IgD-negative memory B cell (primary cell): Measurements from ENCODE around the gene SETD1B. TPM values are rescaled to one million over a fixed set of nuclear protein-coding genes. Genes with fewer than 3 reads are reported as not detected.
A peak's percentile ranks its signal among the peaks of the same experiment; 100 is the strongest.
"Not testable (repeated sequence)": the region's sequence is repeated elsewhere in the genome, so short reads cannot be mapped to it uniquely, and the experiment has no call there.

Experiments used
- H3K27ac Mint-ChIP-seq, 3 donors: one replicate each; pipeline ENCODE4 v1.8.0; 2020 to 2022; ENCODE audit warnings: mild to moderate bottlenecking in 3 of 3, mixed read lengths in 3 of 3, moderate library complexity in 1 of 3
- H3K27me3 Mint-ChIP-seq: one replicate; pipeline ENCODE4 v1.8.0; 2021; ENCODE audit warnings: mixed read lengths
- H3K36me3 Mint-ChIP-seq: one replicate; pipeline ENCODE4 v1.8.0; 2020; ENCODE audit warnings: mild to moderate bottlenecking, mixed read lengths
- H3K4me1 Mint-ChIP-seq, 3 donors: one replicate each; pipeline ENCODE4 v1.8.0; 2020 to 2022; ENCODE audit warnings: mixed read lengths in 3 of 3, mild to moderate bottlenecking in 1 of 3
- H3K4me3 Mint-ChIP-seq, 4 donors: one replicate each; pipeline ENCODE4 v1.8.0; 2020 to 2022; ENCODE audit warnings: mild to moderate bottlenecking in 4 of 4, mixed read lengths in 4 of 4, moderate library complexity in 3 of 4
- H3K9me3 Mint-ChIP-seq, 3 donors: one replicate each; pipeline ENCODE4 v1.8.0; 2020 to 2021; ENCODE audit warnings: mixed read lengths in 3 of 3, mild to moderate bottlenecking in 1 of 3
- polyA plus RNA-seq: library from polyadenylated mRNA; unstranded; fragments of 300-500 nt; fragmentation: Illumina TruSeq; gene quantifications from one replicate; pipeline ENCODE4 v1.2.3, GENCODE V29; 2021

The SETD1B gene
- polyA plus RNA-seq, 1 donor from 2014 or later: 2.3 TPM

DNA sequence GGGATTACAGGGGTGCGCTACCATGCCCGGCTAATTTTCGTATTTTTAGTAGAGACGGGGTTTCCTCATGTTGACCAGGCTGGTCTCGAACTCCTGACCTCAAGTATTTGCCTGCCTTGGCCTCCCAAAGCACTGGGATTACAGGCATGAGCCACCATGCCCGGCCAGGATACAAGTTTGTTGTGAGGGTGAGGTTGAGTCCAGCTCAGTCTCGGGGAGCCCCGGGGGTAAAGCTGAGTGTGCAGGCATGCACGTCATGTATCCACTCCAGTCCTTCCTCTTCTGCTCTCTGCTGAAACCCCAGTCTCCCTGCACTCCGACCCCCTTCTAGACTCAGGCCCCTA is 54.5 kb downstream of the SETD1B start:
- no peaks in the 10 kb centered on the region for H3K9me3 Mint-ChIP-seq
- peak overlapping the region in 1 of 4 donors; percentile 67 for H3K4me3 Mint-ChIP-seq
- peaks cover 0 to 15% (median 0%) of the 10 kb centered on the region in 3 donors for H3K4me1 Mint-ChIP-seq
- peaks cover 3% of the 10 kb centered on the region for H3K36me3 Mint-ChIP-seq
- no peak overlapping the region for H3K27ac Mint-ChIP-seq
- H3K27me3 Mint-ChIP-seq: no peaks in the 10 kb centered on the region

- Mint-ChIP-seq H3K9me3 (no peaks in the 10 kb centered on the region), H3K36me3 (peaks cover 4% of the 10 kb centered on the region), H3K4me1 (peaks cover 0 to 15% (median 0%) of the 10 kb centered on the region in 3 donors), H3K27ac (no peak within 1 kb of the TSS), H3K4me3 (peak within 1 kb of the TSS in 1 of 4 donors; percentile 67), H3K27me3 (no peaks in the 10 kb centered on the region)
Observed at GRCh38 chr12:121858662-121859572, 55.1 kb downstream of the SETD1B start, which contains the start of gene HPD. Gene HPD, minus strand, starts transcription at chr12:121858859. Its CDS starts 36 bp downstream, at chr12:121858823.

GRCh38 chr12:121860257-121860656 is 56.4 kb downstream of the SETD1B start:
- Mint-ChIP-seq H3K36me3 (peaks cover 4% of the 10 kb centered on the region), H3K27me3 (no peaks in the 10 kb centered on the region), H3K4me3 (no peak overlapping the region)

GRCh38 chr12:121860699-121861098 is 56.9 kb downstream of the SETD1B start:
- not testable (repeated sequence) for H3K36me3 Mint-ChIP-seq, H3K9me3 Mint-ChIP-seq, H3K27me3 Mint-ChIP-seq, H3K4me1 Mint-ChIP-seq, H3K27ac Mint-ChIP-seq, H3K4me3 Mint-ChIP-seq

More at GRCh38 chr12:121860257-121860656, 56.4 kb downstream of the SETD1B start:
- H3K27ac Mint-ChIP-seq: no peak overlapping the region
- H3K9me3 Mint-ChIP-seq: no peaks in the 10 kb centered on the region
- H3K4me1 Mint-ChIP-seq: peaks cover 0 to 13% (median 0%) of the 10 kb centered on the region in 3 donors

DNA sequence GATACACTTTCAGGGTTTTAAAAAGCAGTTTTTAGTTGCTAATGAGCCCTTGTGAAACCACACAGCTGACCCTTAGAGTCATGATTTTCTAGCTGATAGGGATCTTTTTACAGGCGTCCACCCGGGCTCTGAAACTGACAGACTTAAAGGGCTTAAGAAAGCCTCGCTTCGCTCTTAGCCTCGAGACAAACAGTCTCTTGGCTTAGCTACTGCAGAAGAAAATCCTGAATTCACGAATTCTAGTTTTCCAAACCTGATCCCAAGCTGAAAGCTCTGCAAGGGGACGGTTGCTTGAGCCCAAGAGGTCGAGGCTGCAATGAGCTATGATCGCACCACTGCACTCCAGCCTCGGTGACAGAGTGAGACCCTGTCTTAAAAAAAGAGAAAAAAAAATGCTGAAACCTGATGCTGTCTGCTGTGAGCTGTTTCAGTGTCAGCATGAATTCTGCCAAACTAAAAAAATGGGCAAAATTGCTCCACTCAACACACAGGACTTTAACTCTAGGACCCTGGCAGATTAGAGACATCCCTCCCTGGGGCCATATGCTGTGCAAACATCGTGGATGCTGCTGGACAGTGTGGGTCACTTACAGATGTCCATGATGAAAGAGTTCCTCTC is 57.9 kb downstream of the SETD1B start:
- no peaks in the 10 kb centered on the region for H3K9me3 Mint-ChIP-seq
- no peak overlapping the region for H3K27ac Mint-ChIP-seq
- H3K4me1 Mint-ChIP-seq: peaks cover 0 to under 1% (median 0%) of the 10 kb centered on the region in 3 donors
- no peak overlapping the region for H3K4me3 Mint-ChIP-seq
- no peaks in the 10 kb centered on the region for H3K27me3 Mint-ChIP-seq
- peaks cover 5% of the 10 kb centered on the region for H3K36me3 Mint-ChIP-seq

DNA sequence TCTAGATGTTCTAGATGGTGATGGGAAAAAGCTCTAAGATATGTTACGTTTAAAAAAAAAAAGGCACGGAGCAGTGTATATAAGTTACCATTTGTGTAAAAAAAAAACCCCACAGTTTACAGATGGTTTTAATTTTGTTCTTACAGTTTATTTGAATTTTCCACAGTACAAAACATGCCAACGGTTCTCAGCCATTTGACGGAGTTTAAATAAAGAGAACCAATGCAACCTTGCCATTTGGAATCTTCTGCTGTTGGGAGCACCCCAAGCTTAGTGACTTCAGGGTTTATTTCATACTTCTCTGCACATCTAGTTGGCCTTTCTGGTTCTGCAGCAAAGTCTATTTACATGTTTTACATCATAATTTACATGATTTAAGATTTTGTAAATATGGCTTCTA is 62.5 kb downstream of the SETD1B start:
- Mint-ChIP-seq H3K4me3 (no peak overlapping the region), H3K27me3 (no peaks in the 10 kb centered on the region), H3K27ac (peak overlapping the region in 1 of 3 donors; percentile 54), H3K36me3 (peaks cover 4% of the 10 kb centered on the region), H3K9me3 (no peaks in the 10 kb centered on the region), H3K4me1 (peaks cover 0 to 1% (median 0%) of the 10 kb centered on the region in 3 donors)

DNA sequence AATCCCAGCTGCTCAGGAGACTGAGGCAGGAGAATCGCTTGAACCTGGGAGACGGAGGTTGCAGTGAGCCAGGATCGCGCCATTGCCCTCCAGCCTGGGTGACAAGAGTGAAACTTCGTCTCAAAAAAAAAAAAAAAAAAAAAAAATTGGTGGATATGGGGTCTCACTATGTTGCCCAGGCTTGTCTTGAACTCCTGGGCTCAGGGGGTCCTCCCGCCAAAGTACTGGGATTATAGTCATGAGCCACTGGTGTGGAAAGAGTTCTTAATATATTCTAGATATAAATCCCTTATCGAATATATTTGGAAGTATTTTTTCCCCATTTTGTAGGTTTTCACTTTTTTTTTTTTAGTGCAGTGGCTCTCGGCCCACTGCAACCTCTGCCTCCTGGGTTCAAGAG is 65.4 kb downstream of the SETD1B start:
- H3K27ac Mint-ChIP-seq, H3K27me3 Mint-ChIP-seq, H3K4me3 Mint-ChIP-seq, H3K36me3 Mint-ChIP-seq, H3K9me3 Mint-ChIP-seq, H3K4me1 Mint-ChIP-seq: not testable (repeated sequence)

- Mint-ChIP-seq H3K4me3 (no peak overlapping the region), H3K4me1 (peaks cover 0 to 1% (median 0%) of the 10 kb centered on the region in 3 donors), H3K9me3 (no peaks in the 10 kb centered on the region), H3K27me3 (peaks cover 1% of the 10 kb centered on the region), H3K27ac (no peak overlapping the region), H3K36me3 (peaks cover 3% of the 10 kb centered on the region)
Observed at GRCh38 chr12:121871467-121871866, 67.7 kb downstream of the SETD1B start.

- Mint-ChIP-seq H3K4me3 (no peak overlapping the region), H3K27me3 (peaks cover 1% of the 10 kb centered on the region), H3K36me3 (peaks cover 1% of the 10 kb centered on the region), H3K27ac (no peak overlapping the region), H3K9me3 (no peaks in the 10 kb centered on the region), H3K4me1 (peaks cover 0 to 1% (median 0%) of the 10 kb centered on the region in 3 donors)
Observed at GRCh38 chr12:121872546-121873215, 68.9 kb downstream of the SETD1B start.

DNA sequence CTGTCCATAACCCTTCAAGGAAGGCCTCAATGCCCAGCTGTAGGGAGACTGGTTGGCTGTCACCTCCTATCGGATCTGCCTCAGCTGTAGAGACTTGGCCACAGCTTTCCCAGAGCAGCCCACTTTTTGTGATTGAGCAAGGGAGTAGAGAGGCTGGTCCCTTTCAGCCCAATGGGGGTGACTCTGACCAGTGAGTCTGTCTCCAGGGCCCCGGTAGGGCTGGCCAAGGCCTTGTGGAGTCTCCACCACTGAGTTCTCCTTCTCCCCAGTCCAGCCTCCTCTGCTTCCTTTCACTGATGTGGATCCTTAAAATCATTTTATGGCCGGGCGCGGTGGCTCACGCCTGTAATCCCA is 69.4 kb downstream of the SETD1B start:
- H3K27me3 Mint-ChIP-seq: peaks cover 1% of the 10 kb centered on the region
- H3K4me3 Mint-ChIP-seq: no peak overlapping the region
- peaks cover 0 to 1% (median 0%) of the 10 kb centered on the region in 3 donors for H3K4me1 Mint-ChIP-seq
- no peaks in the 10 kb centered on the region for H3K9me3 Mint-ChIP-seq
- H3K36me3 Mint-ChIP-seq: peaks cover 1% of the 10 kb centered on the region
- no peak overlapping the region for H3K27ac Mint-ChIP-seq

DNA sequence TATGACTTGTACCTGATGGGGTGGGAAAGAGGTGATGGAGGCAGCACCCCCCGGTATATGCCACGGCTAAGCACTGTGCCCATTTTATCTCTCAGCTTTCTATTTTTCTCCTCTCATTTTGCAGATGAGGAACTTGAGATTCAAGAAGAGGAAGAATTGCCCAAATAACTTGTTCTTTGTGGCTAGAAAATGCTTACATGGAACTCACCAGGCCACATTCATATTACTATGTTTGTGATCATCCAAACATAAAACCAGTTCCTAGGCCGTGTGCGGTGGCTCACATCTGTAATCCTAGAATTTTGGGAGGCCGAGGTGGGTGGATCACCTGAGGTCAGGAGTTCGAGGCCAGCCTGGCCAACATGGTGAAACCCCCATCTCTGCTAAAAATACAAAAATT is 70.3 kb downstream of the SETD1B start:
- Mint-ChIP-seq H3K9me3 (no peaks in the 10 kb centered on the region), H3K36me3 (peaks cover 1% of the 10 kb centered on the region), H3K4me3 (no peak overlapping the region), H3K27me3 (peaks cover 1% of the 10 kb centered on the region), H3K27ac (no peak overlapping the region), H3K4me1 (no peaks in the 10 kb centered on the region)

GRCh38 chr12:121875582-121875981 is 71.8 kb downstream of the SETD1B start:
- no peaks in the 10 kb centered on the region for H3K9me3 Mint-ChIP-seq
- no peak overlapping the region for H3K4me3 Mint-ChIP-seq
- no peak overlapping the region for H3K27ac Mint-ChIP-seq
- H3K36me3 Mint-ChIP-seq: peaks cover 1% of the 10 kb centered on the region
- H3K4me1 Mint-ChIP-seq: no peaks in the 10 kb centered on the region
- peaks cover 1% of the 10 kb centered on the region for H3K27me3 Mint-ChIP-seq

DNA sequence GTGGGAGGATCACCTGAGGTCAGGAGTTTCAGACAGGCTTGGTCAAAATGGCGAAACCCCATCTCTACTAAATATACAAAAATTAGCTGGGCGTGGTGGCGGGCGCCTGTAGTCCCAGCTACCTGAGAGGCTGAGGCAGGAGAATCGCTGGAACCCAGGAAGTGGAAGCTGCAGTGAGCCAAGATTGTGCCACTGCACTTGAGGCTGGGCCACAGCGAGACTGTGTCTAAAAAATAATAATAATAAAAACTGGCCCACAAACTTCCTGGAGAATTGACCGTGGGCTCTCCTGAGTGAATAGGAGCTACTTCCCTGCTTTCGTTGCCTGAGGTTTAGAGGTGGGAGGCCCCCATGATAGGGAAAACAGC is 72.3 kb downstream of the SETD1B start:
- H3K27me3 Mint-ChIP-seq, H3K27ac Mint-ChIP-seq, H3K36me3 Mint-ChIP-seq, H3K4me3 Mint-ChIP-seq, H3K9me3 Mint-ChIP-seq, H3K4me1 Mint-ChIP-seq: not testable (repeated sequence)
